Colonic mucosa (tissue), 4 donors: ENCODE data around the gene SH3GLB1. TPM values are rescaled to one million over a fixed set of nuclear protein-coding genes. Genes with fewer than 3 reads are reported as not detected.

Experiments used
- DNase-seq: peaks from one replicate; pipeline ENCODE4 v3.0.0-alpha.2; 2020
- H3K27ac ChIP-seq: fragments of 200-600 bp; one replicate; pipeline ENCODE4 v1.8.0; 2021
- H3K27me3 ChIP-seq: fragments of 200-600 bp; one replicate; pipeline ENCODE4 v1.8.0; 2021
- H3K36me3 ChIP-seq: fragments of 200-600 bp; one replicate; pipeline ENCODE4 v1.8.0; 2021
- H3K4me1 ChIP-seq: fragments of 200-600 bp; one replicate; pipeline ENCODE4 v1.8.0; 2021; ENCODE audit warnings: mild to moderate bottlenecking
- H3K4me3 ChIP-seq: fragments of 200-600 bp; one replicate; pipeline ENCODE4 v1.8.0; 2021
- H3K9ac ChIP-seq, 2 donors: one replicate each; pipeline ENCODE4 v1.7.0; 2013; ENCODE audit warnings: control low read depth in 2 of 2, low read depth in 2 of 2, low read length in 2 of 2
- H3K9me3 ChIP-seq: fragments of 200-600 bp; one replicate; pipeline ENCODE4 v1.8.0; 2021
- intact Hi-C: fragments of 100-400 bp; cut with DNase I; formaldehyde crosslinking; loops from one replicate; pipeline ENCODE4 v1.14.1; 2022
- total RNA-seq, 2 donors: library from RNA; stranded (reverse); fragmentation: NEBNext Ultra II Directional in 1 of 2; extraction: Animal tissue kit (Norgen Biotek cat#: 25700) in 1 of 2; gene quantifications; one replicate each; pipeline ENCODE4 v1.2.1, GENCODE V29; 2021
- TF ChIP-seq, protein P1 (sequence below): fragments of 200-600 bp; IDR thresholded peaks from one replicate; pipeline ENCODE4 v1.8.0; 2022; ENCODE audit warnings: antibody characterized with exemption, mild to moderate bottlenecking
- donor health status: healthy.
- donor health status: DM: no; HTN: no; CAD: no.
- donor health status: DM: no; HTN: no; CAD: no.

The SH3GLB1 gene
- total RNA-seq, 2 donors from 2014 or later = 76.7 to 134 TPM

GRCh38 chr1:86750530-86750929, 46.2 kb downstream of the SH3GLB1 start:
- Histone ChIP-seq H3K9me3 (no peaks in the 10 kb centered on the region), H3K9ac (no peak overlapping the region), H3K4me1 (no peaks in the 10 kb centered on the region), H3K4me3 (no peak overlapping the region), H3K27me3 (no peaks in the 10 kb centered on the region), H3K27ac (no peak overlapping the region), H3K36me3 (no peaks in the 10 kb centered on the region)
- intact Hi-C loops = no loop called here
- no peak for DNase-seq
- TF ChIP-seq, protein P1, sequence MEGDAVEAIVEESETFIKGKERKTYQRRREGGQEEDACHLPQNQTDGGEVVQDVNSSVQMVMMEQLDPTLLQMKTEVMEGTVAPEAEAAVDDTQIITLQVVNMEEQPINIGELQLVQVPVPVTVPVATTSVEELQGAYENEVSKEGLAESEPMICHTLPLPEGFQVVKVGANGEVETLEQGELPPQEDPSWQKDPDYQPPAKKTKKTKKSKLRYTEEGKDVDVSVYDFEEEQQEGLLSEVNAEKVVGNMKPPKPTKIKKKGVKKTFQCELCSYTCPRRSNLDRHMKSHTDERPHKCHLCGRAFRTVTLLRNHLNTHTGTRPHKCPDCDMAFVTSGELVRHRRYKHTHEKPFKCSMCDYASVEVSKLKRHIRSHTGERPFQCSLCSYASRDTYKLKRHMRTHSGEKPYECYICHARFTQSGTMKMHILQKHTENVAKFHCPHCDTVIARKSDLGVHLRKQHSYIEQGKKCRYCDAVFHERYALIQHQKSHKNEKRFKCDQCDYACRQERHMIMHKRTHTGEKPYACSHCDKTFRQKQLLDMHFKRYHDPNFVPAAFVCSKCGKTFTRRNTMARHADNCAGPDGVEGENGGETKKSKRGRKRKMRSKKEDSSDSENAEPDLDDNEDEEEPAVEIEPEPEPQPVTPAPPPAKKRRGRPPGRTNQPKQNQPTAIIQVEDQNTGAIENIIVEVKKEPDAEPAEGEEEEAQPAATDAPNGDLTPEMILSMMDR = no peak

- no peaks in the 10 kb centered on the region for H3K9me3 ChIP-seq
- H3K4me3 ChIP-seq = no peak overlapping the region
- no peak overlapping the region for H3K27ac ChIP-seq
- no peaks in the 10 kb centered on the region for H3K27me3 ChIP-seq
- no peaks in the 10 kb centered on the region for H3K36me3 ChIP-seq
- DNase-seq = no peak
- TF ChIP-seq, protein P1 = no peak
- no peak overlapping the region for H3K9ac ChIP-seq
- H3K4me1 ChIP-seq = no peaks in the 10 kb centered on the region
- intact Hi-C loops = no loop called here
Observed at GRCh38 chr1:86751923-86752322, 47.5 kb downstream of the SH3GLB1 start.

- intact Hi-C loops = no loop called here
- no peak for DNase-seq
- H3K9me3 ChIP-seq = no peaks in the 10 kb centered on the region
- no peak overlapping the region for H3K9ac ChIP-seq
- H3K27ac ChIP-seq = no peak overlapping the region
- H3K36me3 ChIP-seq = no peaks in the 10 kb centered on the region
- no peak overlapping the region for H3K4me3 ChIP-seq
- H3K4me1 ChIP-seq = no peaks in the 10 kb centered on the region
- TF ChIP-seq, protein P1 = no peak
- H3K27me3 ChIP-seq = no peaks in the 10 kb centered on the region
Observed at GRCh38 chr1:86753700-86754099, 49.3 kb downstream of the SH3GLB1 start.

- Histone ChIP-seq H3K36me3 (no peaks in the 10 kb centered on the region), H3K27me3 (no peaks in the 10 kb centered on the region), H3K4me1 (no peaks in the 10 kb centered on the region), H3K9ac (no peak overlapping the region), H3K27ac (no peak overlapping the region), H3K9me3 (no peaks in the 10 kb centered on the region), H3K4me3 (no peak overlapping the region)
- DNase-seq = no peak
- intact Hi-C loops = no loop called here
- TF ChIP-seq, protein P1 = no peak
Observed at GRCh38 chr1:86754265-86754974, 50.0 kb downstream of the SH3GLB1 start.

DNA sequence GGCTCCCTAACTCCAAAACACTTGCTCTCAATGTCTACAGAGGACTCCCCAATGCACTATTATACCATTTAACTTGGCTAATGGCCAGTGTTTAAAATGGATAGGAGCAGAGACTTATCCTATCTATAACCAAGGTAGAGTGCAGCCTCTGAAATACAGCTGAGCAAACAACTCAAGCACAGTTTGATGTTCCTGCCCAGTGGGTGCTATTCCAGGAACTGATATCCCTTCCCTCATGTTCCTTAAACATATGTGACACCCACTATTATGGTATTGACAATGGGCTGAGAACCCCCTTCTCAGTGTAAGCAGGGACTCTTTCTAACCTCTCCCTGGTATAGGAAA, 51.7 kb downstream of the SH3GLB1 start:
- no peak overlapping the region for H3K4me3 ChIP-seq
- no peak for DNase-seq
- H3K9ac ChIP-seq = no peak overlapping the region
- H3K36me3 ChIP-seq = no peaks in the 10 kb centered on the region
- intact Hi-C loops = no loop called here
- no peak overlapping the region for H3K27ac ChIP-seq
- TF ChIP-seq, protein P1 = no peak
- H3K27me3 ChIP-seq = no peaks in the 10 kb centered on the region
- H3K9me3 ChIP-seq = no peaks in the 10 kb centered on the region
- H3K4me1 ChIP-seq = no peaks in the 10 kb centered on the region
